ENCODE data around the gene AKAP17A.

- no peak for TF ChIP-seq EZH2 (IDR thresholded peaks at IDR 0.05; ENCODE audit: low read depth, low read length, severe bottlenecking)
- no peak for TF ChIP-seq POLR2A (IDR thresholded peaks at IDR 0.05; ENCODE audit: control extremely low read depth in 1 of 2, low read depth in 2 of 2, low read length in 2 of 2)
- no peak for TF ChIP-seq CTCF (IDR thresholded peaks at IDR 0.05; ENCODE audit: control extremely low read depth in 1 of 3, insufficient read depth in 1 of 3, low read depth in 1 of 3, low read length in 3 of 3)
Measured at GRCh38 chrX:1601051-1601767, 9.8 kb downstream of the AKAP17A start.

All from H1 (cell line).